HG02798 (cell line): ENCODE results near the gene FLCN.

Source experiments
- ATAC-seq: cut with Tn5 transposase; IDR thresholded peaks from one replicate; pipeline ENCODE4 v1.9.1; 2021; ENCODE audit warnings: mild to moderate bottlenecking; ENCODE audit not compliant: unreplicated experiment, poor library complexity

The FLCN gene

GRCh38 chr17:17236295-17237025, 508 bp downstream of the FLCN start:
- ATAC-seq: no peak

- ATAC-seq: no peak
Measured at GRCh38 chr17:17235212-17236174, 1.5 kb downstream of the FLCN start.

- no peak for ATAC-seq
Measured at GRCh38 chr17:17232303-17232621, 4.7 kb downstream of the FLCN start.

- ATAC-seq: no peak
Measured at GRCh38 chr17:17231621-17232302, 5.2 kb downstream of the FLCN start.

- ATAC-seq: no peak
Measured at GRCh38 chr17:17229416-17230384, 7.3 kb downstream of the FLCN start.

GRCh38 chr17:17228521-17229279, 8.3 kb downstream of the FLCN start:
- ATAC-seq: no peak

GRCh38 chr17:17227608-17228520, 9.1 kb downstream of the FLCN start:
- ATAC-seq: no peak

- ATAC-seq: no peak
Measured at GRCh38 chr17:17226451-17227265, 10.3 kb downstream of the FLCN start.

GRCh38 chr17:17225901-17226300, 11.1 kb downstream of the FLCN start:
- ATAC-seq: no peak

- ATAC-seq: no peak
Measured at GRCh38 chr17:17224137-17224536, 12.8 kb downstream of the FLCN start.

GRCh38 chr17:17223736-17224135, 13.2 kb downstream of the FLCN start:
- no peak for ATAC-seq

GRCh38 chr17:17221329-17221728, 15.6 kb downstream of the FLCN start:
- no peak for ATAC-seq

GRCh38 chr17:17220529-17220928, 16.4 kb downstream of the FLCN start:
- ATAC-seq: no peak

- ATAC-seq: no peak
Measured at GRCh38 chr17:17217995-17218394, 19.0 kb downstream of the FLCN start.

- no peak for ATAC-seq
Measured at GRCh38 chr17:17216776-17217175, 20.2 kb downstream of the FLCN start.

GRCh38 chr17:17216236-17216635, 20.7 kb downstream of the FLCN start:
- ATAC-seq: no peak

- no peak for ATAC-seq
Measured at GRCh38 chr17:17215575-17215974, 21.4 kb downstream of the FLCN start.
